HG02798 (cell line): ENCODE results near the gene IFI44L.
A peak's percentile ranks its signal among the peaks of the same experiment; 100 is the strongest.

Experiments used
- ATAC-seq: cut with Tn5 transposase; IDR thresholded peaks from one replicate; pipeline ENCODE4 v1.9.1; 2021; ENCODE audit warnings: mild to moderate bottlenecking; ENCODE audit not compliant: unreplicated experiment, poor library complexity

IFI44L gene

GRCh38 chr1:78619803-78620579 is at the start of gene IFI44L:
IFI44L (plus strand) TSS chr1:78620448; CDS start chr1:78627916, 7,468 bp downstream.
- ATAC-seq: peak; percentile 36

- ATAC-seq: no peak
Observed at GRCh38 chr1:78570539-78570938, 49.7 kb upstream of the IFI44L start.

GRCh38 chr1:78577257-78578100 is 42.8 kb upstream of the IFI44L start:
- ATAC-seq: no peak

GRCh38 chr1:78586572-78586971 is 33.7 kb upstream of the IFI44L start:
- no peak for ATAC-seq

- ATAC-seq: no peak
Observed at GRCh38 chr1:78587211-78587610, 33.0 kb upstream of the IFI44L start.

GRCh38 chr1:78591971-78592370 is 28.3 kb upstream of the IFI44L start:
- no peak for ATAC-seq

- ATAC-seq: no peak
Observed at GRCh38 chr1:78599294-78599693, 21.0 kb upstream of the IFI44L start.

GRCh38 chr1:78601068-78601467 is 19.2 kb upstream of the IFI44L start:
- no peak for ATAC-seq

- ATAC-seq: no peak
Observed at GRCh38 chr1:78603206-78603605, 17.0 kb upstream of the IFI44L start.

- ATAC-seq: no peak
Observed at GRCh38 chr1:78604643-78605042, 15.6 kb upstream of the IFI44L start.

GRCh38 chr1:78606274-78606673 is 14.0 kb upstream of the IFI44L start:
- no peak for ATAC-seq

- no peak for ATAC-seq
Observed at GRCh38 chr1:78607334-78607927, 12.8 kb upstream of the IFI44L start.

GRCh38 chr1:78607944-78608343 is 12.3 kb upstream of the IFI44L start:
- no peak for ATAC-seq

GRCh38 chr1:78617615-78618026 is 2.6 kb upstream of the IFI44L start:
- ATAC-seq: peak; percentile 63

- no peak for ATAC-seq
Observed at GRCh38 chr1:78619032-78619431, 1.2 kb upstream of the IFI44L start.

- peak; percentile 1 for ATAC-seq
Observed at GRCh38 chr1:78619446-78619802, 824 bp upstream of the IFI44L start.

- ATAC-seq: no peak
Observed at GRCh38 chr1:78620666-78621065, 418 bp downstream of the IFI44L start.

- ATAC-seq: peak; percentile 24
Observed at GRCh38 chr1:78622548-78622947, 2.3 kb downstream of the IFI44L start.

GRCh38 chr1:78624035-78624434 is 3.8 kb downstream of the IFI44L start:
- ATAC-seq: no peak

GRCh38 chr1:78627321-78627720 is 7.1 kb downstream of the IFI44L start:
- no peak for ATAC-seq

GRCh38 chr1:78630600-78630999 is 10.4 kb downstream of the IFI44L start:
- no peak for ATAC-seq
